H9 (cell line): ENCODE data around the gene TSPAN17. TPM values are rescaled to one million over a fixed set of nuclear protein-coding genes. Genes with fewer than 3 reads are reported as not detected.

Experiments
- DNase-seq: peaks from one replicate; pipeline ENCODE4 v3.0.0-alpha.2; 2017
- H2AFZ ChIP-seq: one replicate; pipeline ENCODE4 v1.6.1; 2013; ENCODE audit warnings: mild to moderate bottlenecking, low read length, control low read depth, moderate library complexity
- H2AK5ac ChIP-seq: 2 replicates; pipeline ENCODE4 v1.6.1; 2013; ENCODE audit warnings: low read length, control low read depth, mixed read lengths; ENCODE audit not compliant: insufficient read length
- H2BK120ac ChIP-seq: one replicate; pipeline ENCODE4 v1.6.1; 2013; ENCODE audit warnings: low read depth, mild to moderate bottlenecking, low read length, control low read depth, inconsistent platforms; ENCODE audit not compliant: poor library complexity, severe bottlenecking
- H2BK12ac ChIP-seq: 2 replicates; pipeline ENCODE4 v1.6.1; 2013; ENCODE audit warnings: low read length, control low read depth, mixed read lengths, low read depth; ENCODE audit not compliant: insufficient read length
- H2BK15ac ChIP-seq: 2 replicates; pipeline ENCODE4 v1.6.1; 2013; ENCODE audit warnings: low read depth, low read length, control low read depth
- H2BK20ac ChIP-seq: one replicate; pipeline ENCODE4 v1.6.1; 2013; ENCODE audit warnings: low read depth, mild to moderate bottlenecking, low read length, control low read depth, inconsistent platforms; ENCODE audit not compliant: poor library complexity, severe bottlenecking
- H2BK5ac ChIP-seq: 2 replicates; pipeline ENCODE4 v1.6.1; 2013; ENCODE audit warnings: low read length, control low read depth, mixed read lengths; ENCODE audit not compliant: insufficient read length
- H3K14ac ChIP-seq: 2 replicates; pipeline ENCODE4 v1.6.1; 2013; ENCODE audit warnings: low read length, control low read depth; ENCODE audit not compliant: insufficient read depth
- H3K18ac ChIP-seq: 2 replicates; pipeline ENCODE4 v1.6.1; 2013; ENCODE audit warnings: low read depth, mild to moderate bottlenecking, mixed read lengths, low read length, control low read depth; ENCODE audit not compliant: insufficient read length
- H3K23ac ChIP-seq: 2 replicates; pipeline ENCODE4 v1.6.1; 2013; ENCODE audit warnings: low read length, control low read depth, mixed read lengths, low read depth; ENCODE audit not compliant: insufficient read length
- H3K23me2 ChIP-seq: 2 replicates; pipeline ENCODE4 v1.6.1; 2013; ENCODE audit warnings: low read depth, mild to moderate bottlenecking, mixed read lengths, low read length, control low read depth; ENCODE audit not compliant: insufficient read length, poor library complexity, severe bottlenecking
- H3K27ac ChIP-seq: 2 replicates; pipeline ENCODE4 v1.5.1; 2013; ENCODE audit warnings: low read length, control low read depth, mixed read lengths, low read depth; ENCODE audit not compliant: insufficient read length
- H3K27me3 ChIP-seq: 2 replicates; pipeline ENCODE4 v1.6.1; 2013; ENCODE audit warnings: low read length, control low read depth, inconsistent platforms; ENCODE audit not compliant: insufficient read depth
- H3K4ac ChIP-seq: 2 replicates; pipeline ENCODE4 v1.6.1; 2013; ENCODE audit warnings: low read depth, mild to moderate bottlenecking, control low read depth, inconsistent platforms, low read length, moderate library complexity
- H3K4me1 ChIP-seq: 2 replicates; pipeline ENCODE4 v1.6.1; 2013; ENCODE audit warnings: low read length, control low read depth, inconsistent platforms; ENCODE audit not compliant: insufficient read depth
- H3K4me2 ChIP-seq: 2 replicates; pipeline ENCODE4 v1.6.1; 2013; ENCODE audit warnings: low read length, control low read depth, mixed read lengths; ENCODE audit not compliant: insufficient read length, insufficient read depth
- H3K56ac ChIP-seq: 2 replicates; pipeline ENCODE4 v1.6.1; 2013; ENCODE audit warnings: low read depth, mild to moderate bottlenecking, mixed read lengths, low read length, control low read depth; ENCODE audit not compliant: insufficient read length
- H3K79me1 ChIP-seq: 2 replicates; pipeline ENCODE4 v1.6.1; 2013; ENCODE audit warnings: low read depth, mild to moderate bottlenecking, moderate library complexity, low read length, control low read depth, inconsistent platforms; ENCODE audit not compliant: insufficient read depth, poor library complexity, severe bottlenecking
- H3K79me2 ChIP-seq: 2 replicates; pipeline ENCODE4 v1.6.1; 2013; ENCODE audit warnings: low read length, control low read depth, inconsistent platforms; ENCODE audit not compliant: insufficient read depth
- H3K9ac ChIP-seq: 2 replicates; pipeline ENCODE4 v1.6.1; 2013; ENCODE audit warnings: low read length, control low read depth, mixed read lengths; ENCODE audit not compliant: insufficient read length; ENCODE audit errors: extremely low read depth
- H3K9me3 ChIP-seq: one replicate; pipeline ENCODE4 v1.6.1; 2013; ENCODE audit warnings: low read depth, low read length, inconsistent platforms; ENCODE audit not compliant: control insufficient read depth
- H3T11ph ChIP-seq: one replicate; pipeline ENCODE4 v1.6.1; 2013; ENCODE audit warnings: mild to moderate bottlenecking, low read length, control low read depth, inconsistent platforms
- H4K20me1 ChIP-seq: one replicate; pipeline ENCODE4 v1.6.1; 2013; ENCODE audit not compliant: control insufficient read depth, insufficient read length, insufficient read depth
- H4K5ac ChIP-seq: 2 replicates; pipeline ENCODE4 v1.6.1; 2013; ENCODE audit warnings: low read depth, mild to moderate bottlenecking, mixed read lengths, low read length, control low read depth; ENCODE audit not compliant: insufficient read length
- H4K8ac ChIP-seq: replicated peaks from 2 replicates; pipeline ENCODE4 v1.6.1; 2013; ENCODE audit warnings: low read length, control low read depth, mixed read lengths, low read depth; ENCODE audit not compliant: insufficient read length
- H4K91ac ChIP-seq: 2 replicates; pipeline ENCODE4 v1.6.1; 2013; ENCODE audit warnings: low read depth, mild to moderate bottlenecking, moderate library complexity, mixed read lengths, low read length, control low read depth; ENCODE audit not compliant: insufficient read length
- H3K27ac Mint-ChIP-seq, 3 experiments: 2 replicates in 2 of 3; 3 replicates in 1 of 3; pipeline ENCODE4 v1.8.0; 2020 to 2021; ENCODE audit warnings: mixed read lengths in 3 of 3, mild to moderate bottlenecking in 1 of 3, moderate library complexity in 1 of 3
- H3K27me3 Mint-ChIP-seq: 2 replicates; pipeline ENCODE4 v1.8.0; 2021; ENCODE audit warnings: low read depth, mild to moderate bottlenecking, moderate library complexity, mixed read lengths
- H3K36me3 Mint-ChIP-seq, 3 experiments: 2 replicates in 2 of 3; 3 replicates in 1 of 3; pipeline ENCODE4 v1.8.0; 2020 to 2021; ENCODE audit warnings: low read depth in 3 of 3, mixed read lengths in 3 of 3; ENCODE audit not compliant: insufficient read depth in 1 of 3
- H3K4me1 Mint-ChIP-seq, 2 experiments: 2 replicates each; pipeline ENCODE4 v1.8.0; 2020; ENCODE audit warnings: mixed read lengths in 2 of 2
- H3K4me3 Mint-ChIP-seq, 2 experiments: 2 replicates in 1 of 2; 3 replicates in 1 of 2; pipeline ENCODE4 v1.8.0; 2020 to 2021; ENCODE audit warnings: mild to moderate bottlenecking in 2 of 2, mixed read lengths in 2 of 2, moderate library complexity in 1 of 2
- H3K9me3 Mint-ChIP-seq, 2 experiments: 2 replicates in 1 of 2; 3 replicates in 1 of 2; pipeline ENCODE4 v1.8.0; 2020; ENCODE audit warnings: mild to moderate bottlenecking in 2 of 2, mixed read lengths in 2 of 2, moderate library complexity in 1 of 2
- WGBS: extraction: QIAGEN DNeasy Blood & Tissue Kit; methylation state at CpG from one replicate; pipeline ENCODE4 v1.1.7; 2013; ENCODE audit warnings: missing lambda C conversion rate, low lambda C conversion rate, mixed read lengths; ENCODE audit not compliant: insufficient read length; ENCODE audit errors: extremely low coverage; 5-methylcytosine and 5-hydroxymethylcytosine counted together
- total RNA-seq: library from RNA; stranded (reverse); gene quantifications from 2 replicates; pipeline ENCODE4 v1.2.1, GENCODE V29; 2021
- TF ChIP-seq, protein P1 (sequence below): fragments of 200-600 bp; sonication (generic); conservative IDR thresholded peaks from 3 replicates; pipeline ENCODE4 v1.8.0; 2021; ENCODE audit warnings: antibody characterized with exemption, mild to moderate bottlenecking

The TSPAN17 gene
- total RNA-seq, 1 experiment from 2014 or later: 46.8 TPM

DNA sequence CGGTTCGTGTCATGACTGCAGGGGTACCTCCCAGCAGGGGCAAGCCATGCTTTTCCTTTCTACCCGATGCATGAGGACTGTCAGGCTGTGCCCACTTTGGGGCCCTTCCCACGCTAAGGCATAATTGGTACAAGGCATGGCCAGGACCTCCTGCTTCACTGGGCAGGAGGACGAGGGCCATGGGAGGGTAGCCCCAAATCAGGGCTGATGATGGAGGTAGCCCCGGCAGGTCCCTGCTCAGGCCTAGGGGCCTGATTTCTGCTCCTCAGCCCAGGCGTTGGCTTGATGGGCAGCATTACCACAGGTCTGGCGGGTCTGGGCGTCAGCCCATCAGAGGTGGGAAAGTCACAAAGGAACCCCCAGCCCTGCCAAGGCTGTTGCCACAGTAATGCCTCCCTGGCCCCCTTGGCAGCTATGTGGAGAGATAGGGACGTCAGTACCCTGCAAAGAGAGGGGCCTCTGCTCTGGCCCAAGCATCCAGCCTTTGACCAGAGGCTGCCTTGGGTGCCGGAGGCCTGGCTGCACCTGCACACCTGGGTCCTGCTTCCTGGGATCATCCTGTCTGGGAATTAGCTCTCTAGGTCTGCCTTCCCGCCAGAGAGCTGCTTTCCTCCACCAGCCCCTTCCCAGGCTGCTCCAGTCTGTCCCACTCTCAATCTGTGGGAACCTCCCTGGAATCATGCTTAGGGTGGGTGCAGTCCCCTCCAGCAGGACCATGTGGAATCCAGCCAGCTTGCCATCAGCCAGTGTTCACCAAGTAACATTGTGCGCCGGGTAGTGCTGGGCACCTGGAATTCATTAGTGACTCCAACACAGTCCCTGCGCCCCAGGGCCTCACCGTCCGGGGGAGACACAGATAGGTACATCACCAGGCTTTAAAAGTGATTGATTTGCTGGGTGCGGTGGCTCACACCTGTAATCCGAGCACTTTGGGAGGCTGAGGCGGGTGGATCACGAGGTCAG lies 15.4 kb downstream of the TSPAN17 start:
- Mint-ChIP-seq H3K4me3 (no peak overlapping the region), H3K9me3 (peaks cover 5 to 6% of the 10 kb centered on the region in 2 experiments; a peak in 3 of 5 replicates), H3K27ac (no peak overlapping the region), H3K36me3 (peaks cover 1 to 3% (median 2%) of the 10 kb centered on the region in 3 experiments; a peak in 4 of 7 replicates), H3K4me1 (peaks cover 13 to 28% of the 10 kb centered on the region in 2 experiments), H3K27me3 (no peaks in the 10 kb centered on the region; the same call in none of the 2 replicates)
- WGBS: no CpG with 5 or more reads among the region's 21 CpGs
- H3T11ph ChIP-seq: no peak overlapping the region
- H4K5ac ChIP-seq: no peak overlapping the region
- H3K27me3 ChIP-seq: no peaks in the 10 kb centered on the region
- no peak overlapping the region for H4K8ac ChIP-seq
- H3K14ac ChIP-seq: no peak overlapping the region
- H3K27ac ChIP-seq: no peak overlapping the region
- H2BK15ac ChIP-seq: no peak overlapping the region
- DNase-seq: no peak
- no peak overlapping the region for H2BK5ac ChIP-seq
- no peak overlapping the region for H4K91ac ChIP-seq
- no peak overlapping the region for H3K9ac ChIP-seq
- TF ChIP-seq, protein P1, sequence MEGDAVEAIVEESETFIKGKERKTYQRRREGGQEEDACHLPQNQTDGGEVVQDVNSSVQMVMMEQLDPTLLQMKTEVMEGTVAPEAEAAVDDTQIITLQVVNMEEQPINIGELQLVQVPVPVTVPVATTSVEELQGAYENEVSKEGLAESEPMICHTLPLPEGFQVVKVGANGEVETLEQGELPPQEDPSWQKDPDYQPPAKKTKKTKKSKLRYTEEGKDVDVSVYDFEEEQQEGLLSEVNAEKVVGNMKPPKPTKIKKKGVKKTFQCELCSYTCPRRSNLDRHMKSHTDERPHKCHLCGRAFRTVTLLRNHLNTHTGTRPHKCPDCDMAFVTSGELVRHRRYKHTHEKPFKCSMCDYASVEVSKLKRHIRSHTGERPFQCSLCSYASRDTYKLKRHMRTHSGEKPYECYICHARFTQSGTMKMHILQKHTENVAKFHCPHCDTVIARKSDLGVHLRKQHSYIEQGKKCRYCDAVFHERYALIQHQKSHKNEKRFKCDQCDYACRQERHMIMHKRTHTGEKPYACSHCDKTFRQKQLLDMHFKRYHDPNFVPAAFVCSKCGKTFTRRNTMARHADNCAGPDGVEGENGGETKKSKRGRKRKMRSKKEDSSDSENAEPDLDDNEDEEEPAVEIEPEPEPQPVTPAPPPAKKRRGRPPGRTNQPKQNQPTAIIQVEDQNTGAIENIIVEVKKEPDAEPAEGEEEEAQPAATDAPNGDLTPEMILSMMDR: no peak
- no peak overlapping the region for H2AFZ ChIP-seq
- no peak overlapping the region for H2BK20ac ChIP-seq
- no peaks in the 10 kb centered on the region for H3K79me2 ChIP-seq
- no peak overlapping the region for H2BK120ac ChIP-seq
- H2BK12ac ChIP-seq: no peak overlapping the region
- no peaks in the 10 kb centered on the region; the same call in 1 of the 2 replicates for H3K4me1 ChIP-seq
- H3K56ac ChIP-seq: no peak overlapping the region
- no peak overlapping the region for H2AK5ac ChIP-seq
- H3K4me2 ChIP-seq: no peak overlapping the region
- H3K23ac ChIP-seq: no peak overlapping the region
- no peak overlapping the region for H3K4ac ChIP-seq
- H3K79me1 ChIP-seq: no peaks in the 10 kb centered on the region
- no peaks in the 10 kb centered on the region for H3K23me2 ChIP-seq
- H3K9me3 ChIP-seq: no peaks in the 10 kb centered on the region
- no peak overlapping the region for H3K18ac ChIP-seq
- no peaks in the 10 kb centered on the region for H4K20me1 ChIP-seq
